Activated T-cell treated with anti-CD3 and anti-CD28 coated beads, Interleukin-2, amount 50 U/mL, for 24 hours (primary cell): ENCODE measurements around the gene OR2J1.
"Not testable (repeated sequence)": the region's sequence is repeated elsewhere in the genome, so short reads cannot be mapped to it uniquely, and the experiment has no call there.

Experiments
- DNase-seq: peaks from one replicate; pipeline ENCODE4 v3.0.0-alpha.2; 2020
- H3K27ac Mint-ChIP-seq: 2 replicates; pipeline ENCODE4 v1.8.0; 2020; ENCODE audit warnings: mild to moderate bottlenecking, mixed read lengths
- H3K27me3 Mint-ChIP-seq: 2 replicates; pipeline ENCODE4 v1.8.0; 2020; ENCODE audit warnings: mixed read lengths
- H3K36me3 Mint-ChIP-seq: 2 replicates; pipeline ENCODE4 v1.8.0; 2020; ENCODE audit warnings: low read depth, mixed read lengths
- H3K4me1 Mint-ChIP-seq: 2 replicates; pipeline ENCODE4 v1.8.0; 2020; ENCODE audit warnings: low read depth, mixed read lengths
- H3K4me3 Mint-ChIP-seq: 2 replicates; pipeline ENCODE4 v1.8.0; 2020; ENCODE audit warnings: mild to moderate bottlenecking, moderate library complexity, mixed read lengths
- H3K9me3 Mint-ChIP-seq: 2 replicates; pipeline ENCODE4 v1.8.0; 2020; ENCODE audit warnings: mixed read lengths

Gene OR2J1

GRCh38 chr6:29099190-29099589 is at the start of gene OR2J1:
Gene OR2J1, plus strand, starts transcription at chr6:29099490. Its CDS starts 1,453 bp downstream, at chr6:29100943.
- Mint-ChIP-seq H3K36me3 (no peaks in the 10 kb centered on the region), H3K27me3 (peaks cover 37% of the 10 kb centered on the region), H3K9me3 (no peaks in the 10 kb centered on the region), H3K4me1 (no peaks in the 10 kb centered on the region), H3K4me3 (no peak within 1 kb of the TSS), H3K27ac (no peak within 1 kb of the TSS)
- no peak for DNase-seq

GRCh38 chr6:29051680-29052079 is 47.6 kb upstream of the OR2J1 start:
- DNase-seq = no peak
- Mint-ChIP-seq H3K4me3 (no peak overlapping the region), H3K9me3 (peaks cover 2% of the 10 kb centered on the region), H3K27me3 (peaks cover 55% of the 10 kb centered on the region), H3K4me1 (no peaks in the 10 kb centered on the region), H3K27ac (no peak overlapping the region), H3K36me3 (no peaks in the 10 kb centered on the region)

- no peak overlapping the region for H3K4me3 Mint-ChIP-seq
- no peaks in the 10 kb centered on the region for H3K4me1 Mint-ChIP-seq
- H3K9me3 Mint-ChIP-seq = no peaks in the 10 kb centered on the region
- H3K27ac Mint-ChIP-seq = no peak overlapping the region
- peaks cover 59% of the 10 kb centered on the region for H3K27me3 Mint-ChIP-seq
- no peaks in the 10 kb centered on the region for H3K36me3 Mint-ChIP-seq
- no peak for DNase-seq
Observed at GRCh38 chr6:29071831-29072723, 27.2 kb upstream of the OR2J1 start.

- Mint-ChIP-seq H3K4me1 (peaks cover 2% of the 10 kb centered on the region), H3K36me3 (no peaks in the 10 kb centered on the region), H3K27me3 (peaks cover 16% of the 10 kb centered on the region), H3K4me3 (no peak overlapping the region), H3K27ac (no peak overlapping the region), H3K9me3 (no peaks in the 10 kb centered on the region)
- DNase-seq = no peak
Observed at GRCh38 chr6:29079203-29079602, 20.1 kb upstream of the OR2J1 start.

- Mint-ChIP-seq H3K4me1 (peaks cover 2% of the 10 kb centered on the region), H3K27me3 (peaks cover 18% of the 10 kb centered on the region), H3K9me3 (no peaks in the 10 kb centered on the region), H3K4me3 (no peak overlapping the region), H3K27ac (no peak overlapping the region), H3K36me3 (no peaks in the 10 kb centered on the region)
- no peak for DNase-seq
Observed at GRCh38 chr6:29081312-29081711, 18.0 kb upstream of the OR2J1 start.

GRCh38 chr6:29082457-29082856 is 16.8 kb upstream of the OR2J1 start:
- no peaks in the 10 kb centered on the region for H3K9me3 Mint-ChIP-seq
- H3K27ac Mint-ChIP-seq = no peak overlapping the region
- H3K4me3 Mint-ChIP-seq = no peak overlapping the region
- DNase-seq = no peak
- H3K36me3 Mint-ChIP-seq = no peaks in the 10 kb centered on the region
- peaks cover 2% of the 10 kb centered on the region for H3K4me1 Mint-ChIP-seq
- H3K27me3 Mint-ChIP-seq = peaks cover 18% of the 10 kb centered on the region

- H3K27me3 Mint-ChIP-seq = peaks cover 49% of the 10 kb centered on the region
- H3K9me3 Mint-ChIP-seq = no peaks in the 10 kb centered on the region
- H3K36me3 Mint-ChIP-seq = no peaks in the 10 kb centered on the region
- no peak within 1 kb of the TSS for H3K27ac Mint-ChIP-seq
- no peak for DNase-seq
- no peaks in the 10 kb centered on the region for H3K4me1 Mint-ChIP-seq
- H3K4me3 Mint-ChIP-seq = no peak within 1 kb of the TSS
Observed at GRCh38 chr6:29087213-29087612, 12.1 kb upstream of the OR2J1 start, which contains the start of gene OR2B3. Gene OR2B3, minus strand, starts transcription at chr6:29087313. Its CDS starts 65 bp downstream, at chr6:29087248.

GRCh38 chr6:29092957-29093356 is 6.3 kb upstream of the OR2J1 start:
- Mint-ChIP-seq H3K4me1 (no peaks in the 10 kb centered on the region), H3K4me3 (no peak overlapping the region), H3K27ac (no peak overlapping the region), H3K9me3 (no peaks in the 10 kb centered on the region), H3K27me3 (peaks cover 34% of the 10 kb centered on the region), H3K36me3 (no peaks in the 10 kb centered on the region)
- no peak for DNase-seq

DNA sequence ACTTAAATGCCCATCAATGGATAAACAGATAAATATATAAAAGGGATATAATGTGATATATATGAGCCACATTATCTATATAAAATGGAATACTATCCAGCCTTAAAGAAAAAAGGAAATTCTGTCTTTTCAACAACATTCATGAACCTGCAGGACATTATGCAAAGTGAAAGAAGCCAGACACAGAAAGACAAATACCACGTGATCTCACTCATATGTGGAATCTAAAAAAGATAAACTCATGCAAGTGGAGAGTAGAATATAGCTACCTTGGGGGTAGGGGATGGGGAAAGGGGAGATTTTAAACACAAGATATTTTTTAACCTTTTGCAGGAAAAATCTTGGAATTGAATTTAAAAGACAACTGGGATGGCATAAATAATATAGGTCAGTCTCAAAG is 1.5 kb upstream of the OR2J1 start:
- H3K36me3 Mint-ChIP-seq = no peaks in the 10 kb centered on the region
- peaks cover 30% of the 10 kb centered on the region for H3K27me3 Mint-ChIP-seq
- H3K4me3 Mint-ChIP-seq = no peak overlapping the region
- H3K27ac Mint-ChIP-seq = no peak overlapping the region
- DNase-seq = no peak
- no peaks in the 10 kb centered on the region for H3K4me1 Mint-ChIP-seq
- H3K9me3 Mint-ChIP-seq = no peaks in the 10 kb centered on the region

DNA sequence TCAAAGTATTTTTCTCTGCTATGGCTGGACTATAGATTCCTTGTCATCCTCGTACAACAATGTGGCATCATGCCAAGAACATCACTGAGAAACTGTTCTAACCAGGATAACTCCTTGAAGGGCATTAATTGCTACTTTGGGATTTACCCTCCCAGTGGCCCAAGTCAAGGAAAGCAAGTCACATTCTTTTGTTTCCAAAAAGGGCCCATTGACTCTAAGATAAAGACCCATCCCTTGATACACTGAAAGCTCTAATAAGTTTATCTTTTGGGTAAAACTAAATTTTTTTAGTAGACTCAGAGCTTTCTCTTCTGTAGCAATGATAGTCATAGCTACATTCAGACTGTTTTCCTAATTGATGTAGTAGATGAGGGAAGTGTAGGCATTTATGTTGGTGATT is 8.5 kb downstream of the OR2J1 start, which contains the start of gene OR2J3:
TSS of gene OR2J3 (plus strand) at position 301 of the 400 bp plus-strand sequence. CDS start 3,833 bp downstream, outside the sequence.
- H3K4me1 Mint-ChIP-seq = no peaks in the 10 kb centered on the region
- no peaks in the 10 kb centered on the region for H3K9me3 Mint-ChIP-seq
- DNase-seq = no peak
- H3K36me3 Mint-ChIP-seq = no peaks in the 10 kb centered on the region
- no peak within 1 kb of the TSS for H3K27ac Mint-ChIP-seq
- H3K27me3 Mint-ChIP-seq = peaks cover 55% of the 10 kb centered on the region
- H3K4me3 Mint-ChIP-seq = no peak within 1 kb of the TSS

GRCh38 chr6:29112135-29112534 is 12.8 kb downstream of the OR2J1 start:
- Mint-ChIP-seq H3K36me3 (no peaks in the 10 kb centered on the region), H3K9me3 (no peaks in the 10 kb centered on the region), H3K27me3 (peaks cover 49% of the 10 kb centered on the region), H3K4me1 (no peaks in the 10 kb centered on the region), H3K4me3 (no peak overlapping the region), H3K27ac (no peak overlapping the region)
- no peak for DNase-seq

DNA sequence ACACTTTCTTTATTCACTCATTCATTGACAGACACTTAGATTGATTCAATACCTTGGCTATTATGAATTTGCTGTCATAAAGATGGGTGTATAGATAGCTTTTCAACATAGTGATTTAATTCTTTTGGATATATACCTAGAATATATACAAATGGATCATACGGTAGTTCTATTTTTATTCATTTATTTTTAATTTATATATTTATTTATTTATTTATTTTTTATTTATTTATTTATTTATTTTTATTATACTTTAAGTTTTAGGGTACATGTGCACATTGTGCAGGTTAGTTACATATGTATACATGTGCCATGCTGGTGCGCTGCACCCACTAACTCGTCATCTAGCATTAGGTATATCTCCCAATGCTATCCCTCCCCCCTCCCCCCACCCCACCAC is 15.7 kb downstream of the OR2J1 start:
- H3K36me3 Mint-ChIP-seq, DNase-seq, H3K27ac Mint-ChIP-seq, H3K4me3 Mint-ChIP-seq, H3K9me3 Mint-ChIP-seq, H3K4me1 Mint-ChIP-seq: not testable (repeated sequence)
- H3K27me3 Mint-ChIP-seq = peaks cover 60% of the 10 kb centered on the region

- no peak overlapping the region for H3K4me3 Mint-ChIP-seq
- H3K9me3 Mint-ChIP-seq = no peaks in the 10 kb centered on the region
- DNase-seq = no peak
- H3K36me3 Mint-ChIP-seq = no peaks in the 10 kb centered on the region
- no peak overlapping the region for H3K27ac Mint-ChIP-seq
- H3K27me3 Mint-ChIP-seq = peaks cover 54% of the 10 kb centered on the region
- H3K4me1 Mint-ChIP-seq = no peaks in the 10 kb centered on the region
Observed at GRCh38 chr6:29129326-29130012, 30.2 kb downstream of the OR2J1 start.

DNA sequence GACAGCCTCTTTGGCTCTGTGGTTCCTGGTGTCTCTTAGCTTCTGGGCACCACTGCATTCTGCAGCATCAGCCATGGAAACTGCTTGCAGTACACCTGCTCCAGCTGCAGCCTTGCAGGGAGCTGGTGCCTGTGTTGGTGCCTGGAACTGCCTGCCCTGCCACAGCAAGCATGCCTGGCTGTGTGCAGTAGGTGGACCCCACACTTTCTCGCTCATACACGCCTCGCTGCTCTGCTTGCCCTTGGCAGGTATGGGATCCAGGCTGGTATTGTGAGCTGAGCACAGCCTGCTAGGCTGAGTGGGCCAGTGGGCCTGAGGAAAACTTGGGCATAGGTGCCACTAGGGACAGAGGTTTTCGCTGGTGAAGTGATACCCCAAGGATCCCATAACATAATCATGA is 31.4 kb downstream of the OR2J1 start:
- H3K36me3 Mint-ChIP-seq = no peaks in the 10 kb centered on the region
- no peak overlapping the region for H3K4me3 Mint-ChIP-seq
- DNase-seq = no peak
- peaks cover 53% of the 10 kb centered on the region for H3K27me3 Mint-ChIP-seq
- no peaks in the 10 kb centered on the region for H3K9me3 Mint-ChIP-seq
- no peaks in the 10 kb centered on the region for H3K4me1 Mint-ChIP-seq
- no peak overlapping the region for H3K27ac Mint-ChIP-seq

GRCh38 chr6:29131691-29132090 is 32.4 kb downstream of the OR2J1 start:
- DNase-seq = no peak

More at GRCh38 chr6:29131691-29132090, 32.4 kb downstream of the OR2J1 start:
- H3K27ac Mint-ChIP-seq = no peak overlapping the region
- H3K9me3 Mint-ChIP-seq = no peaks in the 10 kb centered on the region
- H3K27me3 Mint-ChIP-seq = peaks cover 52% of the 10 kb centered on the region
- no peak overlapping the region for H3K4me3 Mint-ChIP-seq
- no peaks in the 10 kb centered on the region for H3K36me3 Mint-ChIP-seq
- no peaks in the 10 kb centered on the region for H3K4me1 Mint-ChIP-seq
